ENCODE measurements around the gene BAK1. TPM values are rescaled to one million over a fixed set of nuclear protein-coding genes. Genes with fewer than 3 reads are reported as not detected.

The BAK1 gene
- total RNA-seq, 6 experiments from 2014 or later: 4.4 to 11.4 (median 6.5) TPM

- peaks cover 0 to 18% (median 7%) of the 10 kb centered on the region in 4 donors for H3K36me3 ChIP-seq
- intact Hi-C loops (cut with DNase I): no loop called here
- H3K4me3 ChIP-seq: no peak overlapping the region
- H3K27me3 ChIP-seq: no peaks in the 10 kb centered on the region
- peaks cover 0 to 9% (median 0%) of the 10 kb centered on the region in 4 donors for H3K4me1 ChIP-seq
- TF ChIP-seq CTCF (IDR thresholded peaks at IDR 0.05) (no peak), POLR2A (IDR thresholded peaks at IDR 0.05) (no peak)
- peak overlapping the region in 1 of 3 donors; percentile 51 for H3K27ac ChIP-seq
- H3K9me3 ChIP-seq: no peaks in the 10 kb centered on the region
- peak; percentile 34 to 51 (median 44) for ATAC-seq
- WGBS (ENCODE audit: insufficient coverage, low coverage, low lambda C conversion rate, missing lambda C conversion rate): 47% methylated on average over 8 of the region's 9 CpGs
- DNase-seq: peak; percentile 66 to 70 (median 68)
These were observed 3.0 kb downstream of the BAK1 start for GRCh38 chr6:33577106-33577535.

- Histone ChIP-seq H3K4me3 (no peak overlapping the region), H3K27ac (peak overlapping the region in 1 of 3 donors; percentile 28), H3K27me3 (no peaks in the 10 kb centered on the region), H3K9me3 (no peaks in the 10 kb centered on the region), H3K36me3 (peaks cover 0 to 18% (median 7%) of the 10 kb centered on the region in 4 donors), H3K4me1 (peaks cover 0 to 9% (median 0%) of the 10 kb centered on the region in 4 donors)
- TF ChIP-seq POLR2A (IDR thresholded peaks at IDR 0.05) (no peak), CTCF (IDR thresholded peaks at IDR 0.05) (no peak)
- WGBS (ENCODE audit: insufficient coverage, low coverage, low lambda C conversion rate, missing lambda C conversion rate): 82% methylated on average over 2 of the region's 11 CpGs
- ATAC-seq (no peak), DNase-seq (no peak)
- intact Hi-C loops (cut with DNase I): no loop called here
These were observed 3.4 kb downstream of the BAK1 start for GRCh38 chr6:33576668-33577067.

- intact Hi-C loops (cut with DNase I): no loop called here
- DNase-seq: no peak
- peaks cover 0 to 9% (median 0%) of the 10 kb centered on the region in 4 donors for H3K4me1 ChIP-seq
- ATAC-seq: no peak
- no peaks in the 10 kb centered on the region for H3K27me3 ChIP-seq
- whole genome bisulfite sequencing (ENCODE audit: insufficient coverage, low coverage, low lambda C conversion rate, missing lambda C conversion rate): no CpG with 5 or more reads among the region's 8 CpGs
- H3K9me3 ChIP-seq: no peaks in the 10 kb centered on the region
- H3K27ac ChIP-seq: no peak overlapping the region
- peaks cover 0 to 18% (median 7%) of the 10 kb centered on the region in 4 donors for H3K36me3 ChIP-seq
- TF ChIP-seq POLR2A (IDR thresholded peaks at IDR 0.05) (no peak), CTCF (IDR thresholded peaks at IDR 0.05) (no peak)
- no peak overlapping the region for H3K4me3 ChIP-seq
These were observed 4.9 kb downstream of the BAK1 start for GRCh38 chr6:33575211-33575610.

- TF ChIP-seq POLR2A (IDR thresholded peaks at IDR 0.05) (no peak), CTCF (IDR thresholded peaks at IDR 0.05) (no peak)
- no peaks in the 10 kb centered on the region for H3K4me1 ChIP-seq
- H3K36me3 ChIP-seq: peaks cover 0 to 18% (median 7%) of the 10 kb centered on the region in 4 donors
- no peaks in the 10 kb centered on the region for H3K27me3 ChIP-seq
- H3K9me3 ChIP-seq: no peaks in the 10 kb centered on the region
- 54% methylated on average over 11 of the region's 11 CpGs for WGBS (ENCODE audit: insufficient coverage, low coverage, low lambda C conversion rate, missing lambda C conversion rate)
- ATAC-seq: peak in 3 of 4 donors; percentile 4 to 12 (median 4)
- intact Hi-C loops (cut with DNase I): no loop called here
- H3K4me3 ChIP-seq: peak overlapping the region; percentile 69 to 73 (median 70)
- H3K27ac ChIP-seq: peak overlapping the region; percentile 66 to 70 (median 70)
- DNase-seq: no peak
These were observed 8.3 kb downstream of the BAK1 start for GRCh38 chr6:33571637-33572316.
